AG09319 (cell line): ENCODE data around the gene ZNF592.

Experiments
- DNase-seq: peaks from one replicate; pipeline ENCODE4 v3.0.0-alpha.2; 2010; ENCODE audit warnings: low read depth; ENCODE audit errors: extremely low read depth
- TF ChIP-seq, protein P1 (sequence below): IDR thresholded peaks from 2 replicates; pipeline ENCODE4 v1.5.1; 2011; ENCODE audit warnings: low read depth, mild to moderate bottlenecking, inconsistent platforms, low read length, moderate library complexity

Gene ZNF592

DNA sequence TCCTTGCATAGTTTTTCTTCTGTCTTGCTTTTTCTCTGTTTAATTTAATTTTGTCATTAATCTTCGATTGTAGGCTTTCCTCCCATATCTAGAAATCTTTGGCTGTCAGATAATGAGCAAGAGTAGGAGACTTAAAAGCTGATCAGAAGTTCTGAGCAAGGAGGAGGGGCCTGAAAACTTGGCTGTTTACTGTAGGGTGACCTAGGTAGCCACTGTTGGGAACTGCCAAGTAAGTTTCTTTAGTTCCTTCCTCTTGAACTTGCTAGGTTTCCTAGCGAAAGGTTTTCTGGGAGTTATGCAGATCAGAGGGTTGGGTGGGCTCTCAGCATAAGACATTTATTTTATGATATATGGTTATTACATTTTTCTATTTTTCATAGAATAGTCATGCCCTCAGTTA, 83.2 kb downstream of the ZNF592 start:
- no peak for DNase-seq
- TF ChIP-seq, protein P1, sequence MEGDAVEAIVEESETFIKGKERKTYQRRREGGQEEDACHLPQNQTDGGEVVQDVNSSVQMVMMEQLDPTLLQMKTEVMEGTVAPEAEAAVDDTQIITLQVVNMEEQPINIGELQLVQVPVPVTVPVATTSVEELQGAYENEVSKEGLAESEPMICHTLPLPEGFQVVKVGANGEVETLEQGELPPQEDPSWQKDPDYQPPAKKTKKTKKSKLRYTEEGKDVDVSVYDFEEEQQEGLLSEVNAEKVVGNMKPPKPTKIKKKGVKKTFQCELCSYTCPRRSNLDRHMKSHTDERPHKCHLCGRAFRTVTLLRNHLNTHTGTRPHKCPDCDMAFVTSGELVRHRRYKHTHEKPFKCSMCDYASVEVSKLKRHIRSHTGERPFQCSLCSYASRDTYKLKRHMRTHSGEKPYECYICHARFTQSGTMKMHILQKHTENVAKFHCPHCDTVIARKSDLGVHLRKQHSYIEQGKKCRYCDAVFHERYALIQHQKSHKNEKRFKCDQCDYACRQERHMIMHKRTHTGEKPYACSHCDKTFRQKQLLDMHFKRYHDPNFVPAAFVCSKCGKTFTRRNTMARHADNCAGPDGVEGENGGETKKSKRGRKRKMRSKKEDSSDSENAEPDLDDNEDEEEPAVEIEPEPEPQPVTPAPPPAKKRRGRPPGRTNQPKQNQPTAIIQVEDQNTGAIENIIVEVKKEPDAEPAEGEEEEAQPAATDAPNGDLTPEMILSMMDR: no peak

GRCh38 chr15:84832448-84833040, 84.2 kb downstream of the ZNF592 start:
- no peak for DNase-seq
- TF ChIP-seq, protein P1: no peak

DNA sequence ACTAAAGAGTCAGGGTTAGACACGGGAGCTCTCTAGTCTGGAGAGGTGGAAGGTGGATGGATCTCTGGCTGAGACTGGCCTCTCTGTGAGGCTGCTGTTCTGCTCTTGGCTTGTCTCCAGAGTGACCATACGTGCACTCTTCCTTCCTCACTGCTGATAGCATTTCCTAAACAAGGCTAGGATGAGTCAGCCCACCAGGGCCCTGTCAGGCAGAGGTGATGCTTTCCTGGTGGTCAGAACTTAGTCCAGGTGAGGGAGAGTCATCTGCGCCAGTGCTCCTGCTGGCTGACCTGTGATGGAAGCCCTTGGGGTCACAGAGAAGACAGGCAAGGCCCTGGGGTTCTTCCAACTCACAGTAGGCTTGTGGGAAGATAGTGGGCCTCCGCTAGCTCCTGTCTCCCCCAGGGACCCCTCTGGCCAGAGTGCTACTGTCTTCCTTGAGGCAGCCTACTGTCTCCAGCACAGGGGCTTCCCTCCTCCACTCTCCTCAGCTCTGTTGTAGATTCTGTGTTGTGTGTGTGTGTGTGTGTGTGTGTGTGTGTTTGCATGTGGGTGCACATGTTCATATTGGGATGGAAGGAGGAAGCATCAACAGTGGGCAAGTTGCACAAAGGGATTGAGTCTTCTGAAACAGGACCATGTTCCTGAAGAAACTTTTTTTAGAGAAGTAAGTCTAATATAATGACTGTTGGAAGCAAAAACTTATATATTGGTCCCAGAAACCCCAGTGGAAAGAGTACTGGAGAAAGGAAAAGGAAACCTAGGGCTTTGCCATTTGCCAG, 85.2 kb downstream of the ZNF592 start:
- TF ChIP-seq, protein P1: no peak
- DNase-seq: no peak

DNA sequence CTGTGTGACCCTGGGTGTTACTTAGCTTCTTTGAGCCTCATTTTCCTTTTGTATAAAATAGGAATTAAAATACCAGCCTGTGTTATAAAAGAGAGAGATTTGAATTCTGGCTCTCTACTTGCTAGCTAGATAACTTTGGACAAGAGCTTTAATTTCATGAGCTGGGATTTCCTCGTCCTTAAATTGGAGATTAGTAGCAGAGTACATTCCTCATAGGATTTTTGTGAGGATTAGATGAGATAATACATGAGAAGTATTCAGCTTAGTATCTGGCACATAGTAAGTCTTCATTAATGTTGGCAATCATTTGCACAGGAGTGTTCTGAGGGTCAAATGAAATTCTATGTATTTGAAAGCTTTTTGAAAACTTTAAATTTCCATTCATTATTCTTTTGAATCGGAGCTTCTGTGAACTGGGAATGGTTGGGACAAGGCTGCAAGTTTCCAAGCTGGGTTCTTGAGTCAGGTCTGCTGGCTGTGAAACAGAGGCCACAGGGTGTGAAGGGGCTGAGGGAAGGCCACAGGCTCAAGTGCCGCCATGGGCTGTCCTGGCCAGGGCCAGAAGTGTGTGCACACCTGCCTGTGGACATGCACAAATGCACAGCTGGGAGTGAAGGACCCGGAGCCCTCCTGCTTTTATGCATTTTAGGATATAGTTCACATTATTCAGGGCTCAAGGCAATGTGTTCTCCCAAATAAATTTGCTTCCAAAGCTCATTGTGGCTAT, 86.0 kb downstream of the ZNF592 start:
- TF ChIP-seq, protein P1: no peak
- no peak for DNase-seq

DNA sequence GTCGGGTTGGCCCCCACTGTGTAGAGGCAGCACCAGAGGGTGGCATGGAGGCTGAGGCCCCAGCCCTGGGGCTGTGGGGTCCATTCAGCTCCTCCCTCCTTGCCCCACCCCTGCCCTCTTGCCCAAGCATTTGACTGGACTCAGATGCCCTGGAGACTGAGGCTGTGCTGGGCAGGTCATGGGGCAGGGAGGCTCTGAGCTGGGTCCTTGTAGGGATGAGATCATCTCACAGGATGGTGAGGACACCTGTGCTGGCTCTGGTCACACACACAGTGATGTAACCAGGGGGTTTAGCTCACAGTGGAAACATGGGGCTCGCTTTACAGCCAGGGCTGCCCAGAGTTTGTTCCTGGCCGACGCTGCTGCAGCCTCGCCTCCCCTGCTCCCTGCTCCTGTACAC, 86.6 kb downstream of the ZNF592 start:
- TF ChIP-seq, protein P1: no peak
- DNase-seq: no peak

GRCh38 chr15:84835661-84836337, 87.4 kb downstream of the ZNF592 start:
- no peak for DNase-seq
- TF ChIP-seq, protein P1: no peak
